Measurements from ENCODE around the gene CD177.

DNA sequence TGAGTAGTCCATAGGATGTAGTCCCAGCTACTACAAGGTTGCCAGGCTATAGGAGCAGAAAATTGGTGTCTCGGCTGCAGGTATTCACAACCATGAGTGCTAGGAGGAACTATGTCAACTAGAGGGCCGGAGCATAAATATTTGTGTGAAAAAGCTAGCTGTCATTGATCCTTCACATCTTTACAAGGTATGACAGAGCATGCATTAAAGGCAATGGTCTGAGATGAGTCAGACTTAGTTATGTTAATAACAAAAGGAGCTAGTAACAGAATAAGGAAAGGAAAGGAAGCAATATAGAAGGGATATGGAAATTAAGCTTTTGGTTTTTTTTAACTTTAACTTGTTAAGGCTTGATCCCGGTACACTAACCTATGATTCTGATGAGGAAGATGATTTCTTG is 43.3 kb upstream of the CD177 start:
- no peak for TF ChIP-seq POLR2A (IDR thresholded peaks at IDR 0.05; ENCODE audit: low read length)
- TF ChIP-seq GATA1 (IDR thresholded peaks at IDR 0.05; ENCODE audit: low read depth, low read length) = no peak
